Iris pigment epithelial cell (primary cell): ENCODE data around the gene CYB5A.
"Not testable (repeated sequence)": the region's sequence is repeated elsewhere in the genome, so short reads cannot be mapped to it uniquely, and the experiment has no call there.

Experiments used
- DNase-seq: peaks from one replicate; pipeline ENCODE4 v3.0.0-alpha.2; 2011; ENCODE audit warnings: low read depth

The CYB5A gene

GRCh38 chr18:74291771-74292540 is at the start of gene CYB5A:
CYB5A (minus strand) TSS chr18:74291963; CDS start chr18:74291875, 88 bp downstream.
- DNase-seq: peak; percentile 94

- DNase-seq: no peak
These were observed 46.1 kb upstream of the CYB5A start for GRCh38 chr18:74337912-74338309.

DNA sequence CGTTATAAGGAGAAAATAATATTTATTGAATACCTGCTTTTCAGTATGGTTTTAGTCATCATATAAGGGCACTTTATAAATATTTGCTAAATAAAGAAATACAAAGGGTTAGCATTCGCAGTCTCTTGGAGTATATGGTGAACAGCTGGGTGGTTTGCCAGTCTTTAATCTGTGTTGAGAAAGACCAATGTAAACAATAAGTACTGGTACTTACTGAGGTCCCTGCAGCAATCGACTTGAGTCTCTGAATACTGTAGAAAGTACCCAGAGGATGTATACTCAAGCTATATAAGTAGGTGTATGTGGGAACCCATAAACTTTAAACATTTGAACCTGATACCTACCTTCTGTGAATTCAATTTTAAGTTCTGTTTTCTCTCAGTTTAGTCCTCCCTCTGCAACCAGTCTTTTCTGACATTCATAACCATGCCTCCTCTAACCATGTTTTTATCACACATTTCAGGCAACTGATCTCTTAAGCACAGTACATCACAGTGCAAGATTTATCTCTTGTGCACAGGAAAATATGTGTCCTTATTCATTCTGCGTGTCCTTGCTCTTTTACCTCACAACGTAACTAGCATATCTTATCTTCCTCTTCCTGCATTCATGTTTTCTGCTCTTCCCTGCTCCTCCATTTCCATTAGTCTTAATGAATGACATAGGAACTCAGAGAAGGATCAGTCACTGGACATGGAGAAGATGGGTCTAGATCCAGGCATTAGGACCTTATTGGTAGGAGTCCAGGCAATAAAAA is 45.6 kb upstream of the CYB5A start:
- DNase-seq: no peak

DNA sequence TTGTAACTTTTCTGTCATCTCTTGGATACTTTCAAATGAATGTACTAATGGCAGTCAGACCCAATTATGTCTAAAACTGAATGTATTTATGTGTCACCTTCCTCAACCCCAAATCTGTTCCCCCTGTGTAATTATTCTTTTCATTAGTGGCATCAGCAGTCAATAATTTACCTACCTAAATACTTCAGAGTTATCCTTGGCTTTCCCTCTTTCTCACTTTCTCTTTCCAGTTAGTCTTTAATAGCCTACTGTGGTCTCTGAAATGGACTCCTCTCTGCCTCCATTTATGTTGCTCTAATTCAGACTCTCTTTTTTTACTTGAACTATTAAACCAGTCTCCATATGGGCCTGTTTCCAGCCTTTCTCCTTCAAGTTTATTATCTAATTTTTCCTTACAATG is 44.9 kb upstream of the CYB5A start:
- DNase-seq: no peak

DNA sequence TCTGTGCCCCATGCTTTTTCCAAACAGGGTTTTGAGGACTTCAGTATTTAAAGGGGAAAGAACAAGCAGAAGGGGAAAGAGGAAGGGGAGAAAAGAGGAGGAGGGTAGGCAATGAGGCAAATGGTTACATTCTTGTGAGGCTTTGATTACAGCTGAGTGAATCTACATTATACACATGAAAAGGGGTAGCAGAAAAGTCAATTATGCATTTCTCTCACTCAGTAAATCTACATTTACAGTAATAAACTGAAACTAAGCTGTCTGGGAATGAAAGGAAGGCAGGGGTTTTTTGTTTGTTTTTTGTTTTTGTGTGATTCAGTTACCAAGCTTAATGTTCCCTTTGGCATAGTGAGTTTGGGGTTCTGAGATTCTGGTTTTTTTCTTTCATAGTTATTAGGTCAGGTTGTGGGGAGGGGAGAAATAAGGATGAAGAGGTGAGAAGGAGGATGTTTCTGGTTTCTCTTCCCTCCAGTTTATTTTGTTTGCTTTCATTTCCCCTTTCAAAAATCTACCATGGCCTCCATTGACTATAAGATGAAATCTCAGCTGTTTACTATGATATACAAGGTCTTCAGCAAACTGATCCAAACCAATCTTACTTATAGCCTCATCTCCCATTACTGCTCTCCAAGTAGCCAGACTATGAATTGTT is 42.6 kb upstream of the CYB5A start:
- DNase-seq: no peak

DNA sequence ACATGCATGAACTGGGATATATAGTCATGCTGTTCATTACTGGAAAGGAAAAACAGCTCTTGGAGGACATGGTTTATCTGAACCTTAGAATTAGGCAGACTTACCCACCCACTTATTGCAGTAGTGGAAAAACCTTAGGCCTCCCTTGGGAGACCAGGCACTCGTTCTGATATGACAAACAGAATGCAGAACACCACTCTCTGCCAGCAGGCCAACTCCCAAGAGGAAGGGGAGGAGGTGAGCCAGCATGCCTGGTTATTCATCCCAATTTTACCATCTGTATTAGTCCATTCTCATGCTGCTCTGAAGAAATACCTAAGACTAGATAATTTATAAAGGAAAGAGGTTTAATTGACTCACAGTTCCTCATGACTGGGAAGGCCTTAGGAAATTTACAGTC is 41.3 kb upstream of the CYB5A start:
- DNase-seq: no peak

DNA sequence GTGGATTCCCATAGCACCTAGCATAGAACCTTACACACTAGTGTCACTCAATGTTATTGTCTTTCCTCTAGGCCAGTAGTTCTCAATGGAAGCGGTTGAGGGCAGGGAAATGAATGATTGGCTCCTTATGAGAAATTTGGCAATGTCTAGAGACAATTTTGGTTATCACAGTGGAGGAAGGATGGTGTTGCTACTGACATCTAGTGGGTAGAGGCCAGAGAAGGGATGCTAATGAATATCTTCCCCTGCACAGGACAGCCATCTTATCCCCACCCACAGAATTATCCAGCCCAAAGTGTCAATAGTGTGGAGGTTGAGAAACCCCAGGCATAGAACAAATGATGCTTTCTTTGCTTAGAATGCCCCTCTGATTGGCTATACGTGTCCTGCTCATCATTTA is 39.6 kb upstream of the CYB5A start:
- DNase-seq: peak; percentile 68

DNA sequence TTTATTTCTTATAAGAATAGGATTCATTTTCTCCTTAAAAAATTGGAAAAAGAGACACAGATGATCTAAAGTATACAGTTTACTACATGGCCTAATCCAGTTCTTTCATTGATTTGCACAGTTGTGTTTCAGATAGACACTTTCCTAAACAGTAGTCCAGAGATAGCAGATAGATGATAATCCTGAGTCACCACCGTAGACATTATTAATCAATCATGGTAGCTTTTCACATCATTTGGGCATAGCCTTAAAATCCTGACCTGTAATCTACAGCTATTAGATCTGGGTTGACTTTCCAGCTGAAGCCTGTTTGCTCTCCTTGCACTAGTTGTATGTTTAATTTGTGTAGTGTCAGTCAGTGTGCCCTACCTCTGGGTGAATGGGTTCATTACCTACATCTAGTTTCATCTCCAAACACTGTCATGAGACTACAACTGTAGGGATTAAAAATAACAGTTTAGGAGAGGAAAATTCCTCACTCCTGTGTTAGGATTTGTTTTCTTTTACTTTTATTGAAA is 38.0 kb upstream of the CYB5A start:
- no peak for DNase-seq

- DNase-seq: no peak
These were observed 36.4 kb upstream of the CYB5A start for GRCh38 chr18:74328206-74328605.

- not testable (repeated sequence) for DNase-seq
These were observed 35.0 kb upstream of the CYB5A start for GRCh38 chr18:74326791-74327190.

DNA sequence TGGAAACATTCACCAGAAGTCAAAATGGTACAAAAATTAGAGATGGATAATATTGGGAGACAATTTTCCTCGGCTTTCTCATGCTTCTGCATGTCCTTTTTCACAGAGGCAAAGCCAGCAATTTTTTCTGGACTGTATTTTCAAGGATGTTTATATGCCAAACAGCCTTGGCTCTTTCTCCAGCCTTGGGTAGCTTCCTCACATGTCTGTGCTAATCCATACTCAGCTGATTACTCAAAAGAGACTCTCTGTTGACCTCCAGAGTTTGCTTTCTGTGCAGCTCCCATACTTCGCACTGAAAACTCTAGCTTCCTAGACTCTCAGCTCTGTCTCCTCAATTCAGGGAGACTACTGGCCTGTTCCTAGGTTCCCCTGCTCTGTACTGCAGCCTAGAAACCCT is 34.5 kb upstream of the CYB5A start:
- peak; percentile 25 for DNase-seq

DNA sequence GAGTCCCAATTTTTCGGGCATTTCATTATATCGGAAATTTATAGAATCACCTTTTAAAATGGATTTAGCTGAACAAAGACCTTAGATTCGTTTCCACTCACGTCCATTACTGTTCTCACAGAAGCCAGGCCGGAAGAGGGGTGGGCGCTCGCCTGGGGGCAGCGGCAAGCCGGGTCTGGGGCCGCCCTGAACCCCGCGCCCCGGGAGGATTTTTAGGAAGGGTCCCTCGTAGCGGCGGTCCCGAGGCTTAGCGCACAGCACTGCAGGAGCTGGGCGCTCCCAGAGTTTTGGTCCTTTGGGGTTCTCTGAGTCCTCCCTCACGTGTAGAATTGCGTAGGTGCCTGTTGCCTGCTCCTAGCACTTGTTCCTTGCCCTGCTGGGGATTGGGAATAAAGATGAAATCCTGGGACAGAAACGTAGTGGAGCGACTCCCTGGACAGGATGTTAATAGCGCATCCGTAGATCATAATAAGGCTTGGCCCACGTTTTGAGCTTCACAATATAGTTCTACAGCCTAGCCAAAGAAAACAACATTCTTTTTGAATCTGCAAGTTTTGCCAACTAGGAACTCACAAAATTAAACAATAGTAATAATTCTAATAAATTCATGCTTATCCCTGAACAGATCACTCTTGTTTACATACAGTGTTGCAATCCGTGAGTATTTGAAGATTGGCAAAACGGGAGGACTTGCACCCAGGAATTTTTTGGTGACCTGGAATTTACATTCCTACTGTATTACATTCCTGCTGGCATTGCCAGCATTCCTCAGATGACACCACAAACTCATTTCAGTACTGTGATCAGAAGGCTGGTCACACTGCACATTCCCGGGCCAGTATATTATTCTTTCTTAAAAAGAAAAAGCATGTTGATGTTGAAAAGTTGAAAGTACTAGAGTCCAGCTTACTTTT is 24.8 kb upstream of the CYB5A start:
- DNase-seq: peak; percentile 87

DNA sequence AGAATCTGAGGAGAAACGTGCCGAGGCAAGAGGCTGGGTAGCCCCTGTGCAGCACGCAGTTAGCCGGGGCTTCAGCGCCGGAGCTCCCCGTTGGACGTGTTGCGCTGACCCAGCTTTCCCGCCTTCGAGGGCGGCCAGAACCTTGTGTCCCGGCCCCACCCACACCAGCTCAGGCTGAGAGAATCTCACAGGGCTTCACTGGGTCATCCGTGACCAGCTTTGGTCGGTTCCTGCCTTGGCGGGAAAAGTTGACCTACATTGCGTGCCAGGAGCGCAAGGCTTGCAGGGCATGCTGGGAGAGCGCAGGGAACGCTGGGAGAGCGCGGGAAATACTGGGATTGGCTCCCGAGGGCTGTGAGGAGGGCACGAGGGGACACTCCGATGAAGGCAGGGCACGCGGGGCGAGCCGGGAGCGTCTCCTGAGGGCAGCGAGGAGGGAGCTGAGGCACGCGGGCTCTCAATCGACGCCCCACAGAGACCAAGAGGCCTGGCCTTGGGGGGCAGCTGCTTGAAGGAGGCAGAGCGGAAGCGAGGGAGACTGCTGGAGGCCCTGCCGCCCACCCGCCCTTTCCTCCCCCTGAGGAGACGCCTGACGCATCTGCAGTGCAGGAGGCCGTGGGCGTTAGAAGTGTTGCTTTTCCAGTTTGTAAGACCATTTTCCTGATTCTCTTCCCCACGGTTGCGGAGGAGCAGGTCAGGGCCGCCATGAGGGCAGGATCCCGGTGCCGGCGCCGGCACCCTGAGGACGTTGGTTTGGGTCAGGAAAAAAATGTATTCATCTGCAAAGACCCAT is 23.9 kb upstream of the CYB5A start, which contains the start of gene C18orf63:
TSS of gene C18orf63 (plus strand) at position 376 of the 793 bp plus-strand sequence. CDS start 2,027 bp downstream, outside the sequence.
- DNase-seq: no peak

DNA sequence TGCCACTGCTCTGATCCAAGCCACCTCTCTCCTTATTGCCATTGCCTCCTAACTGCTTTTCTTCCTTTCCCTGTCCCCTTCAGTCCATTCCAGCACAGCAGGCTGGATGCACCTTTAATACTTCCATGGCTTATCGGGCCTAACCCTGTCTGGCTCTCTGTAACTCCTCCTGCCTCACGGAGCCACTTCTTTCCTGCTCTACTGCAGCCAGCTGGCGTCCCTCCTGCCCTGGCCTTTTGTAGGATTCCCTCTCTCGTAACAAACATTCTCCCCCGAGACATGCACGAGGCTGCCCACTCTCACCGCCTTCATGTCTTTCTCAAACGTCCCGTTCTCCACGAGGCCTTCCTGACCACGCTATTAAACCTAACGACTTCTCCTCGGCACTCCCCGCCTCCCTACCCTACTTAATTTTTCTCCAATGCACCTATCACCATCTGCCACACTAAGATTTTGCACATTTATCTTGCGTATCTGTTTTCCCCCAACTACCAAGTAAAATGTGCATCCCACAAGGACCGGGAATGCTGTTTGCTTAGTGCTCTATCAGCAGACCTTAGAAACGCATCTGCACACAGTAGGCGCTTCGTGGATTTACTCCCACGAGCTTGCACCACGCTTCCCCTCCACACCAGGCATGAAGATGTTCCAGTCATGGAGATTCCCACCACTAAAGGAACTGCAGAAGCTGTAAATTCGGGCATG is 23.1 kb upstream of the CYB5A start:
- DNase-seq: no peak

- no peak for DNase-seq
These were observed 19.2 kb upstream of the CYB5A start for GRCh38 chr18:74311000-74311399.

DNA sequence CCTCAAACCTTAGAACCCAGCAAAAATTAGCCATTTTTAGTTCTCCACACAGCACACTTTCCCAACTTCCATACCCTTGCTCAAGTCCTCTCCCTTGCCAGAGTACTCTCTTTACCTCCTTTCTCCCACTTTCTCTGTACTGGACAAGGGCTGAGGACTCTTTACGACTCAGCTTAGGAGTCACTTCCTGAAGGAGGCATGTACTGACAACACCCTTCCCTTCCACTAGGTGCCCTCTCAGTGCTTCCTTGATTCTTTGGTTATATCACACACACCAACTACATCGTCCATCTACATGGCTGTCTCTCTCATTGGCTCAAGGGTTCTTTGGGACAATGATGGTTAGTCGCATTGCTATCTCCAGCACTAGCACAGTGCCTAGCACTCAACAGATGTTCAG is 18.6 kb upstream of the CYB5A start:
- DNase-seq: peak; percentile 63

- peak; percentile 22 for DNase-seq
These were observed 12.2 kb upstream of the CYB5A start for GRCh38 chr18:74303936-74304335.

- DNase-seq: no peak
These were observed 11.5 kb upstream of the CYB5A start for GRCh38 chr18:74303306-74303705.

DNA sequence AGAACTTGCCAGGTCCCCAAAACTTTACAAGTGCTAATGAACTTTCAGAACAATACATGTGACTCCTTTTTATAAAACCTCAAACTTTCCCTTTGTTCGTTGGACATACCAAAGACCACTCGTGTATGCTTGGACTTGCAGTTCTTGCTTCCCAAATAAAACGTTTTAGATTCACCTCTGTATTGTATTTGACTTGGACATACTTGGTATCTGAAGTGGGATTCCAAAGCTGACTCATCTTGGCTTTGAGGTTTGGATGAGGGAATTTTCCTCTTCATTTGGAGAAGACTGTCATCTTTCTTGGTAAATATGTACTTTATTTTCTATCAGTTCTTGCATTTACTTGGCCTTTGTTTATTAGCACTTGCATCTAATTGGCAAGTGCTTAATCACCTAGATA is 8.0 kb upstream of the CYB5A start:
- no peak for DNase-seq

- DNase-seq: no peak
These were observed 7.4 kb upstream of the CYB5A start for GRCh38 chr18:74299162-74299561.
